CD4-positive, alpha-beta T cell treated with Interleukin-15 for 4 hours (primary cell): ENCODE measurements around the gene LHX6.

Source experiments
- DNase-seq: peaks from one replicate; pipeline ENCODE4 v3.0.0-alpha.2; 2020; ENCODE audit warnings: low spot score

The LHX6 gene

GRCh38 chr9:122190597-122191381, 38.0 kb downstream of the LHX6 start:
- DNase-seq, result no peak

GRCh38 chr9:122188369-122188768, 40.4 kb downstream of the LHX6 start:
- no peak for DNase-seq

- DNase-seq, result no peak
These were observed 41.8 kb downstream of the LHX6 start for GRCh38 chr9:122186777-122187470.

- DNase-seq, result no peak
These were observed 42.5 kb downstream of the LHX6 start for GRCh38 chr9:122186301-122186700.

GRCh38 chr9:122184551-122184950, 44.2 kb downstream of the LHX6 start:
- no peak for DNase-seq

- DNase-seq, result no peak
These were observed 45.3 kb downstream of the LHX6 start for GRCh38 chr9:122183501-122183900.

GRCh38 chr9:122180633-122181032, 48.1 kb downstream of the LHX6 start:
- no peak for DNase-seq

- DNase-seq, result no peak
These were observed 49.1 kb downstream of the LHX6 start for GRCh38 chr9:122179690-122180074.

- DNase-seq, result no peak
These were observed 49.6 kb downstream of the LHX6 start for GRCh38 chr9:122179054-122179689.

GRCh38 chr9:122176916-122177315, 51.8 kb downstream of the LHX6 start:
- no peak for DNase-seq

- no peak for DNase-seq
These were observed 55.1 kb downstream of the LHX6 start for GRCh38 chr9:122173670-122174069.

GRCh38 chr9:122172131-122172530, 56.6 kb downstream of the LHX6 start:
- DNase-seq, result no peak

GRCh38 chr9:122168356-122168755, 60.4 kb downstream of the LHX6 start:
- no peak for DNase-seq

- no peak for DNase-seq
These were observed 64.5 kb downstream of the LHX6 start for GRCh38 chr9:122164286-122164685.

- no peak for DNase-seq
These were observed 66.3 kb downstream of the LHX6 start for GRCh38 chr9:122162415-122162814.

- no peak for DNase-seq
These were observed 68.9 kb downstream of the LHX6 start for GRCh38 chr9:122159925-122160246.

GRCh38 chr9:122159026-122159924, 69.5 kb downstream of the LHX6 start, which contains the start of the genes MORN5 and NDUFA8:
Gene MORN5, plus strand, starts transcription at chr9:122159908. Its CDS starts 65 bp downstream, at chr9:122159973.
Gene NDUFA8, minus strand, starts transcription at chr9:122159779. Its CDS starts 102 bp downstream, at chr9:122159677.
- peak; percentile 96 for DNase-seq

GRCh38 chr9:122158202-122158601, 70.6 kb downstream of the LHX6 start:
- peak; percentile 12 for DNase-seq

- DNase-seq, result no peak
These were observed 73.0 kb downstream of the LHX6 start for GRCh38 chr9:122155796-122156195.
